ENCODE results near the gene SNRNP70. TPM values are rescaled to one million over a fixed set of nuclear protein-coding genes. Genes with fewer than 3 reads are reported as not detected.

The SNRNP70 gene
- polyA plus RNA-seq, 1 donor (not counting 4 experiments of a cell fraction or from before 2014, with no cell fraction given) = 149 TPM

GRCh38 chr19:49148044-49148682 lies 62.9 kb downstream of the SNRNP70 start:
- Histone ChIP-seq H3K4me1 (ENCODE audit: control insufficient read depth, extremely low read depth, insufficient read depth, low read length) (peaks cover 22% of the 10 kb centered on the region), H2AFZ (ENCODE audit: control insufficient read depth, low read length) (no peak overlapping the region), H3K27ac (ENCODE audit: control insufficient read depth, insufficient read depth, low read length) (no peak overlapping the region), H3K9ac (ENCODE audit: control insufficient read depth, extremely low read depth, insufficient read depth, low read length) (no peak overlapping the region), H4K20me1 (ENCODE audit: control insufficient read depth, extremely low read depth, insufficient read depth, low read length) (no peaks in the 10 kb centered on the region), H3K27me3 (ENCODE audit: control insufficient read depth, extremely low read depth, insufficient read depth, low read length) (no peaks in the 10 kb centered on the region), H3K4me3 (ENCODE audit: control insufficient read depth in 2 of 3, extremely low read depth in 1 of 3, insufficient read depth in 2 of 3, low read depth in 1 of 3, low read length in 3 of 3) (no peak overlapping the region), H3K79me2 (ENCODE audit: control insufficient read depth, insufficient read depth, low read length) (no peaks in the 10 kb centered on the region), H3K36me3 (ENCODE audit: control insufficient read depth in 2 of 2, extremely low read depth in 1 of 2, insufficient read depth in 2 of 2, low read length in 2 of 2) (no peaks in the 10 kb centered on the region), H3K9me1 (ENCODE audit: control insufficient read depth, extremely low read depth, insufficient read depth, low read length) (no peaks in the 10 kb centered on the region), H3K4me2 (ENCODE audit: control insufficient read depth, extremely low read depth, insufficient read depth, low read depth, low read length) (no peak overlapping the region), H3K9me3 (ENCODE audit: control insufficient read depth, low read depth, low read length) (no peaks in the 10 kb centered on the region)
- no peak for DNase-seq (ENCODE audit: low read depth, low spot score)
- no peak for FAIRE-seq
- no peak for TF ChIP-seq EZH2 (IDR thresholded peaks at IDR 0.05; ENCODE audit: low read length)
- TF ChIP-seq, protein P1, sequence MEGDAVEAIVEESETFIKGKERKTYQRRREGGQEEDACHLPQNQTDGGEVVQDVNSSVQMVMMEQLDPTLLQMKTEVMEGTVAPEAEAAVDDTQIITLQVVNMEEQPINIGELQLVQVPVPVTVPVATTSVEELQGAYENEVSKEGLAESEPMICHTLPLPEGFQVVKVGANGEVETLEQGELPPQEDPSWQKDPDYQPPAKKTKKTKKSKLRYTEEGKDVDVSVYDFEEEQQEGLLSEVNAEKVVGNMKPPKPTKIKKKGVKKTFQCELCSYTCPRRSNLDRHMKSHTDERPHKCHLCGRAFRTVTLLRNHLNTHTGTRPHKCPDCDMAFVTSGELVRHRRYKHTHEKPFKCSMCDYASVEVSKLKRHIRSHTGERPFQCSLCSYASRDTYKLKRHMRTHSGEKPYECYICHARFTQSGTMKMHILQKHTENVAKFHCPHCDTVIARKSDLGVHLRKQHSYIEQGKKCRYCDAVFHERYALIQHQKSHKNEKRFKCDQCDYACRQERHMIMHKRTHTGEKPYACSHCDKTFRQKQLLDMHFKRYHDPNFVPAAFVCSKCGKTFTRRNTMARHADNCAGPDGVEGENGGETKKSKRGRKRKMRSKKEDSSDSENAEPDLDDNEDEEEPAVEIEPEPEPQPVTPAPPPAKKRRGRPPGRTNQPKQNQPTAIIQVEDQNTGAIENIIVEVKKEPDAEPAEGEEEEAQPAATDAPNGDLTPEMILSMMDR (optimal IDR thresholded peaks at IDR 0.05 in 1 of 3, IDR thresholded peaks at IDR 0.05 in 1 of 3, conservative IDR thresholded peaks at IDR 0.05 in 1 of 3; ENCODE audit: extremely low read depth in 1 of 3, insufficient read depth in 2 of 3, low read length in 3 of 3) = no peak
- dilution Hi-C loops (cut with MboI; ENCODE audit: extremely low pct_ligation_motif_present, low sequenced_read_pairs) = no loop called here

DNA sequence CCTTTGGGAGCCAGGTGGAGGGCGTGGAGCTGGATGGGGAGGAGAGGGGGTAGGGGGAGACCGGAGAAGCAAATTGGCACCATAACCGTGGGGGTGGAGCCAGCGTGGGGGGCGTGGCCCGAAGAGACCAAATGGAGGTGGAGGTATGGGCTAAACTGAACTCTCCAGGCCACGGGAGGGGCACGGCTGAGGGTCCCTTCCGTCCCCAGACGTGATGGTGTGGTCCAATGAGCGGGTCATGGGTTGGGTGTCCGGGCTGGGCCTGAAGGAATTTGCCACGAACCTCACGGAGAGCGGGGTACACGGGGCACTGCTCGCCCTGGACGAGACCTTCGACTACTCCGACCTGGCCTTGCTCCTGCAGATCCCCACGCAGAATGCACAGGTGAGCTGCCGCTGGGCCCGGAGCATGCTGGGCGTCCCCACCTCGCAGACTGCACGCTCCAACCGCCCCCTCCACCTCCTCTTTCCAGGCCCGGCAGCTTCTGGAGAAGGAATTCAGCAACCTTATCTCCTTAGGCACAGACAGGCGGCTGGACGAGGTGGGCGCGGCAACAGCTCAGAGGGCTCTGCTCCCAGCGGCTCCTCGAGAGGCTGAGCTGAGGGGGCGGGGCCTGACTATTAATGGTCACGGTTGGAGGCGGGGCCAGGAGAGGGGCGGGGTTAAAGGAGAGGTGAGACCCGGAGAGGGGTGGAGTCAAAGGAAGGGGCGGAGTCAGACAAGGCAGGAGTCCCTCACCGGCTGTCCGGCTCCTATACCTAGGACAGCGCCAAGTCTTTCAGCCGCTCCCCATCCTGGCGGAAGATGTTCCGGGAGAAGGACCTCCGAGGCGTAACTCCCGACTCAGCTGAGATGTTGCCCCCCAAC lies 63.8 kb downstream of the SNRNP70 start:
- no peaks in the 10 kb centered on the region for H4K20me1 ChIP-seq (ENCODE audit: control insufficient read depth, extremely low read depth, insufficient read depth, low read length)
- no peaks in the 10 kb centered on the region for H3K36me3 ChIP-seq (ENCODE audit: control insufficient read depth in 2 of 2, extremely low read depth in 1 of 2, insufficient read depth in 2 of 2, low read length in 2 of 2)
- H2AFZ ChIP-seq (ENCODE audit: control insufficient read depth, low read length) = peak overlapping the region; percentile 94
- peak; percentile 90 for DNase-seq (ENCODE audit: low read depth, low spot score)
- peaks cover 22% of the 10 kb centered on the region for H3K4me1 ChIP-seq (ENCODE audit: control insufficient read depth, extremely low read depth, insufficient read depth, low read length)
- H3K9ac ChIP-seq (ENCODE audit: control insufficient read depth, extremely low read depth, insufficient read depth, low read length) = peak overlapping the region; percentile 85
- H3K9me3 ChIP-seq (ENCODE audit: control insufficient read depth, low read depth, low read length) = no peaks in the 10 kb centered on the region
- H3K4me2 ChIP-seq (ENCODE audit: control insufficient read depth, extremely low read depth, insufficient read depth, low read depth, low read length) = peak overlapping the region; percentile 99
- peak overlapping the region; percentile 47 to 94 (median 84) for H3K4me3 ChIP-seq (ENCODE audit: control insufficient read depth in 2 of 3, extremely low read depth in 1 of 3, insufficient read depth in 2 of 3, low read depth in 1 of 3, low read length in 3 of 3)
- dilution Hi-C loops (cut with MboI; ENCODE audit: extremely low pct_ligation_motif_present, low sequenced_read_pairs) = no loop called here
- H3K9me1 ChIP-seq (ENCODE audit: control insufficient read depth, extremely low read depth, insufficient read depth, low read length) = no peaks in the 10 kb centered on the region
- FAIRE-seq = no peak
- H3K27ac ChIP-seq (ENCODE audit: control insufficient read depth, insufficient read depth, low read length) = peak overlapping the region; percentile 71
- no peaks in the 10 kb centered on the region for H3K79me2 ChIP-seq (ENCODE audit: control insufficient read depth, insufficient read depth, low read length)
- TF ChIP-seq, protein P1 (optimal IDR thresholded peaks at IDR 0.05 in 1 of 3, IDR thresholded peaks at IDR 0.05 in 1 of 3, conservative IDR thresholded peaks at IDR 0.05 in 1 of 3; ENCODE audit: extremely low read depth in 1 of 3, insufficient read depth in 2 of 3, low read length in 3 of 3) = no peak
- TF ChIP-seq EZH2 (IDR thresholded peaks at IDR 0.05; ENCODE audit: low read length) = no peak
- H3K27me3 ChIP-seq (ENCODE audit: control insufficient read depth, extremely low read depth, insufficient read depth, low read length) = no peaks in the 10 kb centered on the region

Data from keratinocyte (primary cell).